GM12801 (cell line): ENCODE data around the gene PLBD2.

Source experiments
- TF ChIP-seq, protein P1 (sequence below): IDR thresholded peaks from one replicate; pipeline ENCODE4 v1.5.1; 2011; ENCODE audit warnings: control low read depth; ENCODE audit not compliant: insufficient read length; ENCODE audit errors: extremely low read depth

PLBD2 gene

GRCh38 chr12:113438523-113439300, 80.3 kb downstream of the PLBD2 start:
- TF ChIP-seq, protein P1, sequence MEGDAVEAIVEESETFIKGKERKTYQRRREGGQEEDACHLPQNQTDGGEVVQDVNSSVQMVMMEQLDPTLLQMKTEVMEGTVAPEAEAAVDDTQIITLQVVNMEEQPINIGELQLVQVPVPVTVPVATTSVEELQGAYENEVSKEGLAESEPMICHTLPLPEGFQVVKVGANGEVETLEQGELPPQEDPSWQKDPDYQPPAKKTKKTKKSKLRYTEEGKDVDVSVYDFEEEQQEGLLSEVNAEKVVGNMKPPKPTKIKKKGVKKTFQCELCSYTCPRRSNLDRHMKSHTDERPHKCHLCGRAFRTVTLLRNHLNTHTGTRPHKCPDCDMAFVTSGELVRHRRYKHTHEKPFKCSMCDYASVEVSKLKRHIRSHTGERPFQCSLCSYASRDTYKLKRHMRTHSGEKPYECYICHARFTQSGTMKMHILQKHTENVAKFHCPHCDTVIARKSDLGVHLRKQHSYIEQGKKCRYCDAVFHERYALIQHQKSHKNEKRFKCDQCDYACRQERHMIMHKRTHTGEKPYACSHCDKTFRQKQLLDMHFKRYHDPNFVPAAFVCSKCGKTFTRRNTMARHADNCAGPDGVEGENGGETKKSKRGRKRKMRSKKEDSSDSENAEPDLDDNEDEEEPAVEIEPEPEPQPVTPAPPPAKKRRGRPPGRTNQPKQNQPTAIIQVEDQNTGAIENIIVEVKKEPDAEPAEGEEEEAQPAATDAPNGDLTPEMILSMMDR, result no peak

DNA sequence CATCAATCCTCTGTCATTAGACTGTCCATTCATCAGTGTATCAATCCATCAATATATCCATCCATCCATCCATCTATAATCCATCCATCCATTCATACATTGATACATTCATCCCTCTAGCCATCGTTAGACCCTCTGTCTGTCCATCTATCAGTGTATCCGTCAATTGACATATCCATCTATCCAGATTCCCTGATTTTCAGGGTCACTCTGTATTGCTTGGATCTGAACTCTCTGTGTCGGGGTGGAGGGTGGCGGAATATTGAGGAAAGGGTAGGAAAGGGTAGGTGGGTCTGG, 80.9 kb downstream of the PLBD2 start:
- TF ChIP-seq, protein P1, result no peak

GRCh38 chr12:113439606-113440030, 81.2 kb downstream of the PLBD2 start:
- TF ChIP-seq, protein P1, result no peak

GRCh38 chr12:113440336-113440735, 81.9 kb downstream of the PLBD2 start:
- TF ChIP-seq, protein P1, result no peak
